Measurements from ENCODE around the gene GCN1.
"Not testable (repeated sequence)": the region's sequence is repeated elsewhere in the genome, so short reads cannot be mapped to it uniquely, and the experiment has no call there.

GCN1 gene

GRCh38 chr12:120212301-120212700 is 17.8 kb upstream of the GCN1 start:
- FAIRE-seq, result no peak

GRCh38 chr12:120211904-120212283 is 17.4 kb upstream of the GCN1 start:
- no peak for FAIRE-seq

- FAIRE-seq, result no peak
Measured at GRCh38 chr12:120211243-120211903, 16.9 kb upstream of the GCN1 start.

- no peak for FAIRE-seq
Measured at GRCh38 chr12:120209851-120210250, 15.3 kb upstream of the GCN1 start.

- FAIRE-seq, result no peak
Measured at GRCh38 chr12:120207227-120207626, 12.7 kb upstream of the GCN1 start.

- not testable (repeated sequence) for FAIRE-seq
Measured at GRCh38 chr12:120206781-120207180, 12.3 kb upstream of the GCN1 start.

GRCh38 chr12:120206228-120206627 is 11.7 kb upstream of the GCN1 start:
- FAIRE-seq, result no peak

- no peak for FAIRE-seq
Measured at GRCh38 chr12:120204171-120204570, 9.7 kb upstream of the GCN1 start.

- no peak for FAIRE-seq
Measured at GRCh38 chr12:120200364-120200800, 5.9 kb upstream of the GCN1 start.

- FAIRE-seq, result no peak
Measured at GRCh38 chr12:120199595-120200306, 5.2 kb upstream of the GCN1 start.

- FAIRE-seq, result no peak
Measured at GRCh38 chr12:120199025-120199424, 4.5 kb upstream of the GCN1 start.

- FAIRE-seq, result no peak
Measured at GRCh38 chr12:120197542-120197887, 3.0 kb upstream of the GCN1 start.

- FAIRE-seq, result not testable (repeated sequence)
Measured at GRCh38 chr12:120196817-120197541, 2.5 kb upstream of the GCN1 start.

GRCh38 chr12:120196363-120196762 is 1.8 kb upstream of the GCN1 start:
- FAIRE-seq, result no peak

- FAIRE-seq, result no peak
Measured at GRCh38 chr12:120194226-120194533, 335 bp downstream of the GCN1 start.

GRCh38 chr12:120193286-120193685 is 1.2 kb downstream of the GCN1 start:
- FAIRE-seq, result not testable (repeated sequence)

- no peak for FAIRE-seq
Measured at GRCh38 chr12:120190985-120191480, 3.5 kb downstream of the GCN1 start.

- no peak for FAIRE-seq
Measured at GRCh38 chr12:120190386-120190785, 4.1 kb downstream of the GCN1 start.

- no peak for FAIRE-seq
Measured at GRCh38 chr12:120186654-120187053, 7.9 kb downstream of the GCN1 start.

GRCh38 chr12:120183211-120183631 is 11.3 kb downstream of the GCN1 start:
- FAIRE-seq, result no peak

- no peak for FAIRE-seq
Measured at GRCh38 chr12:120181991-120182631, 12.4 kb downstream of the GCN1 start.

GRCh38 chr12:120180975-120181374 is 13.5 kb downstream of the GCN1 start:
- no peak for FAIRE-seq

- FAIRE-seq, result no peak
Measured at GRCh38 chr12:120175537-120175936, 19.0 kb downstream of the GCN1 start.

GRCh38 chr12:120175062-120175461 is 19.5 kb downstream of the GCN1 start:
- FAIRE-seq, result no peak

All from TTC549 (cell line).